ENCODE measurements around the gene PIEZO1.

The PIEZO1 gene

DNA sequence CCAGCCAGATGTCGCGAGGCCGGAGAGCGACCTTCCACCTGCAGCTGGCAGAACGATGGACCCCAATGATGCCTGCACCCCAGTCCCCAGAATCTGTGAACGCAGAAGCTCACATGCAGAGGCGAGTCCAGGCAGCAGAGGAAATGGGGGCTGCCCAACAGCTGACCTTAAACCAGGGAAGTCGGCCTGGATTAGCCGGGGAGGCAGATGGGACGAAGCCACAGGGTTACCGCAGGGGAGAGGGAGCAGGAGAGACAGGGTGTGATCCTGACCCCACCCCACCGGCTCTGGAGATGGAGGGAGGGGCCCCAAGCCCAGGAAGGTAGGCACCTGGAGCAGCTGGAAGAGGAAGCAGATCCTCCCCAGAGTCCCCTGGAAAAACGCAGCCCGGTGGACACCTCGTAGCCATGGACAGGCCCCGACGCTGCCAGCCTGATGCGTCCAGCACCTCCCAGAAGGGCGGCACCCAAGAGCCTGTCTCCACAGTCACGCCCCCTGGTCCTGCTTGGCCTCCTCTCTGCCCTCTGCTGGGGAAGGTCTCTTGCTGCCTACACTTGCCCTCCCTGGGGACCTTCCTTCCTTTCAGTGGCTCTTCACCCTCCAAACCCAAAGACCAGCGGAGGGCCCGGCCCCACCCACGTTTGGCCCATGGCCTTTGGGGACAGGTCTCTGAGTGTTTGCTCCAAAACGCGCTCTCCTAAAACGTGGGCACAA lies 37.3 kb downstream of the PIEZO1 start:
- DNase-seq = peak; percentile 53

DNA sequence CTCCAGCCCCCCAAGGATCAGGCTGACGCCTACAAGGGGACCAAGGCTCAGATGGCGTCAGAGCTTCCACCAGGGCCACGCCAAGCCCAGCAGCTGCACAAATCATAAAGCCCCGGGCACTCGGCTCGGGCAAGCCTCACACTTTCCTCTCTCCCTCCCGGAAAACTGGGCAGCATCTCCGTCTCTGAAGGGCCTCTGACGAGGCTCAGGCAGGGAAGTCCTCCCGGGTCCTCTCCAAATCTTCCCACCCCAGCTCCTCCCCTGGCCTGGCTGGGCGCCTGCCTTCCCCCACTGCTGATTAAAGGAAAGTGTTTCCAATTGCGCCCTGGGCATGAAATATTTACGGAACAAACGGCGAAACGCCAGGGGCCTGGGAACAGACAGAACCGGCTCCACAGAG lies 38.5 kb downstream of the PIEZO1 start:
- no peak for DNase-seq

DNA sequence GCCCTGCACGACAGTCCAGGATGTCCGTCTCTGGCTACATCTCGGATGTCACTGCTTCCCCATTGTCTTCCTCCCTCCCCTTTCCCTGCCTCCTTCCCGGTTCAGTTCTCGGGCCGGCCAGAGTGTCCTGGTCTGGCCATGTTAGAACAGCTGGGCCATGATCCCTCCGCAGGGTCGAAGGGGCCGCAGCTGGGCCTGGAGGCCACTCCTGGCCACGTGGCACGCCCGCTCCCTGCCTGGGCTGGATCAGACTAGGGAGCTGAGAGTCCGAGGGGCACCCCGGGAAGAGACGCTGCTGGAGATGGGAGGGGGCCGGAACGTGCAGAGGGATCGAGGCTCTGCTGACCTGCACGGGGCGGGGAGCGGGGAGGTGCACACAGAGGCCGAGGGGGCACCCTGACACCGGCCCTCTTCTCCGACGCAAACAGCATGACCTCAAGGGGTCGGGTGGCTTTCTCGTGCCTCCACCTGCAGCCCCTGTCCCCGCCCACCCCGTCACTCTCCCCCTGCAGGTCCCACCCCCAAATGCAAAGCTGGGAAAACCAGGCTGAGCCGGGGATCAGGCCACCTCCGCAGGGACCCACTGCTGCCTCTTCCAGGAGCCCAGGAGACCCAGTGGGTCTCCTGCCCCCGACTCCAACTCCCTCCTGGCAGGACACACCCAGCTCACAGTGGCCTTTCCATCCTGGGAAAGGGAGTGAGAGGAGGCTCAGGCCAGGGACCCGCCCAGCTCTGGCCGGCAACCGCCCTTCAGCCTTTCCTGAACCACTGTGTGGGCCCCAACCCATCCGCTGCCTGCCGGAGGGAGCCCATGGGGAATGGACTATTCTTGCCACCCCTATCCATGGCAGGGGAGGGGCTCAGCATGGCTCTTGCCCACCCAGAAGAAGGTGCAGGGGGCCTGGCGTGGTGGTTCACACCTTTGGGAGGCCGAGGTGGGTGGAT lies 40.2 kb downstream of the PIEZO1 start:
- no peak for DNase-seq

DNA sequence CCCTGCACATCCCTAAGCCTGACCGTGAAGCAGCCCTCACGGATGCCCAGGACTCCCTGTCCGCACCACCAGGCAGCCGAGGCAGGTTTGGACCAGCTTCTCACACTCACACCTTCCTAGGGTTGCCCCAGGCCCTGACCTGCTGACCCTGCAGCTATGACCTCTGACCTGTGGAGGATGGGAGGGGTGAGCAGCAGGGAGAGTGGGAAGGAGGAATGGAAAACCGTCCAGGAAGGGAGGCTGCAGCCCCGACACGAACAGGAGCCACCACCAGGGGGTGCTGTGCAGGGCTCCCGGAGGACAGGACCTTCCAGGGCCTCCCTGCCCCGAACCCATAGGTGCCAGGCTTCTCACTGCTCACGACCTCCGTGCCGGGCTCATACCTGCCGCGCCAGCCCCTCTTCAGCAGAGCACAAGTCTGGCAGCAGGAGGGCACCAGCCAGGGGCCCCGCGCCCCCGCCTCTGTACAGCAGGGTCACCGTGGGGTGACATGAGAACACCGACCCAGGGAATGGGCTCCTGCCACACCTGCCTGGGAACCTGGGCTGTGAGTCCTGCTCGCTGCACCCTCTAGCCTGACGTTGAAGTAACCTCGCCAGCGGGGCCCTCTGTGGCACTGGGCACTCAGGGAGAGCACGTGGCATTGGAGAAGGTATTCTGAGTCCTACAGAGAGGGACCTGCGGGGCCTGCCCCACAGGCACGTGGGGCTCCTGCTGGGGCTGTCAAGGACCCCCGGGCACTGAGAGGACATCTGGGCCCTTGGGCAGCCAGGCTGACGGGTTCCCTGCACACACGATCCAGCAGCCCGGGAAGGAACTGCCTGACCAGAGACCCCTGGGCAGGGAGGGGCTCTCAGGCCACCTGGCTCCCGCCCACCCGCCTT lies 41.1 kb downstream of the PIEZO1 start:
- DNase-seq = peak; percentile 88

DNA sequence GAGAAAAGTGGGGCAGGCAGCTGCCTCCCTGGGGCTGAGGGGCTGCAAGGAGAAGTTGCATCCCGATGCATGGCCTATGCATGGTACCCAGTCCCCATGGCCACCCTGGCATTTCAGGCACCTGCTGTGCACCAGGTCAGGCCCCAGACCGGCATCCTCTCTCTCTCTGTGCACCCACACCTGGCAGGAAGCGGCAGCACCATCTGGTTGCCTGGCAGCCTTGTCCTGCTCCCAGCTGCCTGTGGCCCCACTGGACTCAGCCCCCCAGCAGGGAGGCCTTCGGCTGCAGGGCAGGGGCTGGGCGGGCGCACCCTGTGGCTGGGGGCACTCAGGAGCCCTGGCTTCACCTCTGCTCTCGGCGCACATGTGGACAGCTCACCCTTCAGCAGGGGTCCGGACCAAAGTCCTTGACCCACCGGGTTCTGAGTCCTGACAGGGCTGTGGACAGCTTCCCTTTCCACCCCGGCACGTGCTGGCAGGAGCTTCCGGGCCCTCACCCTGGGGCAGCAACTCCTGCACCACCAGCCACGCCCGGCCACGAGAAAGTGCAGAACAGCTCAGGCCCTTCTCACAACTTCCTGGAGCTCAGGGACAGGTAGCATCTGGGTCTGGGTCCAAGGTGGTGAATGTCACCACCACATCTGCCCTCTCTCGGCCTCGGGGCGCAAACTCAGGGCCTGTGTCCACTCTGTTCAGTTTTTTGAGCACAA lies 42.0 kb downstream of the PIEZO1 start:
- DNase-seq = no peak

DNA sequence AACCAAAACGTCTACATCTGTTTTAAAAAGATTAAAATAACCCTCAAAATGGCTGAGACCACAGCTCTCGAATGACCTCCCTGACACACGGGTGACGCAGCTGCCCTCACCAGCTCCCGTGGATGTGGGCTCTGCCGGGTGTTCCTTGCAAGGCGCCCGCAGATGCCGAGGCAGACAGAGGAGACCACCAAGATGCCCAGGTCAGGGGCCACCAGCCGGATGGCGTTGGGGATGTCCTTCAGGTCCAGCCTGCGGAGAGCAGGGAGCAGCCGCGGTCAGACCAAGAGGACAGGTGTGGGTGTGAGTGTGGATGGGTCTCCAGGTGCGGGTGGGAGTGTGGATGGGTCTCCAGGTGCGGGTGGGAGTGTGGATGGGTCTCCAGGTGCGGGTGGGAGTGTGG lies 43.7 kb downstream of the PIEZO1 start:
- DNase-seq = no peak

DNA sequence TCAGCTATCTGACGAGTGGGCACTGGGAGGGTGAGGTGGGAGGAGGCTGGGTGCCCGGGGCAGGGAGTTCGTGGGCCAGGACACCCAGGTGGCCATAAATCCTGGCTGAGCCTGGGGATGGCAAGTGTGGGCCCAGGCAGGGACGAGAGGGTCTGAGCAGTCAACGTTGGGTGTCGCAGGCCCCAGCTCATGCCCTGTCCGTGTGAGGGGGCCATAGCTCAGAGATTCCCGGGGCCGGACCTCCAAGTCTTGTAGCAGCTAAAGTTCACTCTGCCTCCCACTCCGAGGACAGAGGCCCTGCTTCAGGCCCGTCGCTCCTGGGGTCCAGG lies 44.3 kb downstream of the PIEZO1 start:
- no peak for DNase-seq

- DNase-seq = no peak
These were observed 44.9 kb downstream of the PIEZO1 start for GRCh38 chr16:88739977-88740726.

GRCh38 chr16:88739139-88739976 lies 45.7 kb downstream of the PIEZO1 start:
- DNase-seq = no peak

- no peak for DNase-seq
These were observed 46.6 kb downstream of the PIEZO1 start for GRCh38 chr16:88738151-88739084.

- DNase-seq = peak; percentile 81
These were observed 47.5 kb downstream of the PIEZO1 start for GRCh38 chr16:88737298-88738150.

DNA sequence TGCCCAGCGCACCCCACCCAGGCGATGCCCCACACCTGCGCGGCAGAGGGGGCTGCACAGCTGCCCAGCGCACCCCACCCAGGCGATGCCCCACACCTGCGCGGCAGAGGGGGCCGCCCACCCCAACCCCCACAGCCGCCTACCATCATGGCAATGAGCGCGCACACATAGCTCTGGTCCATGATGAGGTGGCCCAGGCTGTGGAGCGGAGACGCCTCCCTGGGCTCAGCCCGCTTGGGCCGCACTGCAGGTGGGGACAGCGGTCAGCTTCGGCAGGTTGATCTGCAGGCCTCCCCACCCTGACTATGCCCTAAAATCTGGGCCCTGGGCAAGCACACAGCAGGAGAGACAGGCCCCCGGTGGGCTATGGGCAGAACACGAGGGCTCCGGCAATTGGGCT lies 48.5 kb downstream of the PIEZO1 start:
- DNase-seq = no peak

GRCh38 chr16:88736088-88736487 lies 48.9 kb downstream of the PIEZO1 start:
- no peak for DNase-seq

- DNase-seq = no peak
These were observed 49.4 kb downstream of the PIEZO1 start for GRCh38 chr16:88735616-88736015.

DNA sequence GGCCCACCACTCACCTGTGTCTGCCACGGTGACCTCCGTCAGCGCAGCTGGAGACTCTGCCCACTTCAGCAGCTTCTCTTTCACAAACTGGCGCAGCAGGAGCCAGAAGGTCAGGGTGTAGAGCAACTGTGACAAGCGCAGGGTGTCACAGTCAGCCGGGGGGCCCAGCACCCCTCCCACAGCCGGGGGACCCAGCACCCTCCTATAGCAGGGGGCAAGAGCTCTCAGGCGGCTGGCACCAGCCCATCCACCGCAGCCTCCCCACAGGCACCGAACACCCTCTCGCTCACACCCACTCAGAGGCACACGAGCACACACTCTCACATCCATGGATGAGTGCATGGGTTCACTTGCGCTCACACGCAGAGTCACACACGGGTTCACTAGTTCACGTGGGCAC lies 49.9 kb downstream of the PIEZO1 start:
- DNase-seq = no peak

- DNase-seq = no peak
These were observed 50.7 kb downstream of the PIEZO1 start for GRCh38 chr16:88734361-88734728.

DNA sequence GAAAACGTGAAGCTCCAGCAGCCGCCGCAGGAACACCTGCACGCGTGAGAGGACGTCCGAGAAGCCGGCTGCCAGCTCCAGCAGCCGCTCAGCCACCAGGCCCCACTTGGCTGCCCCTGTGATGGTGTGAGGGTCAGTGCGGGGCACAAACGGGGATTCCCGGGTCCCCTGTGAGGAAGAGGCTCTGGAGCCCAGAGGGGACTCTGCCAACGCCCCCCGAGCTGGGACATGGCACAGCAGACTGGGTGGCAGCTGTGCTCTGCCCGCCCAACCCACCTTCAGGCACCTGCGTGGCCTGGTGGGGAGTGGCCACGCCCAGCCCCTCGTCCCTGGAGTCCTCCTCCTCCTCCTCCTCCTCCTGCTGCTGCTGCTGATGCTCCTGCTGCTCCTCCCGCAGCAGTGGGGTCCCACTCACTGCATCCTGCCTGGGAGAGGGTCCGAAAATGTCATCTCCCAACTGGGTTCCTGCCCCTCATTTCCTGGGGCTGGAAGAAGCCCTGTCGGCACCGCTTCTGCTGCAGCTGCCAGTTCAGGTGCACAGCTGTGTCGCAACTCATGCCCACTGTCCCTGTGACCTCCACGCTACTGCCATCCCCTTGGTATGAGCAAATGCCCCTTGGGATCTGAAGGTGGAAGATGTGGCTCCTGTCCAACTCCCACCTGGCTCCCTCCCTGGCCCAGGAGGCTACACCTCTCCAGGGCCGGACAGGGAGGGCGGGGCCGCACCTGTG lies 51.2 kb downstream of the PIEZO1 start:
- DNase-seq = no peak

- no peak for DNase-seq
These were observed 52.1 kb downstream of the PIEZO1 start for GRCh38 chr16:88732961-88733294.
